HG03064 (cell line): Measurements from ENCODE around the gene AIP.

Experiments used
- ATAC-seq: cut with Tn5 transposase; IDR thresholded peaks from one replicate; pipeline ENCODE4 v1.9.1; 2021; ENCODE audit warnings: low read depth; ENCODE audit not compliant: unreplicated experiment

Gene AIP

GRCh38 chr11:67492069-67492727 lies 9.4 kb downstream of the AIP start:
- no peak for ATAC-seq

DNA sequence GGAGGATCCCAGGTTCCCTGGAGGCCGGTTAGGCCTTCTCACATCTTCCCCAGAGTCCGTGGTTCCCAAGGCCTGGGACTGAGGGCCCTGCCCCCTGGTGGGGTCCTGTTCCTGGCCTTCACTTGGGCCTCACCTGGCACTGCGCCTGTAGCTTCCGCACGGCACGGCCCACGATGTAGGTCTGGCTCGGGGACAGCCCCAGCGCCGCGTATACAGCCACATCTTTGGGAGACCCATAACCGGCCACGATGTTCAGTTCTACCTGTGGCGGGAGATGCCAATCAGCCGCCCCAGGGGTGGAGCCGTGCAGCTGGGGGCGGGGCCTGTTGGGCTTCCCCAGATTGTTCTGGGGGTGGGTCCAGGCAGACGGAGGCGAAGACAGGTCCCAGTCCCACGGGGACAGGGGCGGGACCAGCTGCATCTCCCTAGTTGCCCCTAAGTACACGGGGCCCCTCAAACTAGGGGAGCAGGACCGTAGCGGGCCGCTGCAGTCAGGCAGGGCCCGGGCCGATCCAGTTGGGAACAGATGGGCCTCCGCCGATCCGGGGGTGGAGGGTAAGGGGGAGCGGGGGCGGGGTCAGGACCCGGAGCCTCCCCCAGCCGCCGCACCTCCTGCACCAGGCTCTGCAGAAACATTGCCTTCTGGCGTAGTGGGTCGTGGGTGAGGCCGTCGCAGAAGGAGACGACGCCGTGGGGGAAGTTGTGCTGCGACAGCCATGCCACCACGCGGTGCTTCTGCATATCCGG lies 10.1 kb downstream of the AIP start:
- ATAC-seq: no peak

GRCh38 chr11:67493548-67494370 lies 10.9 kb downstream of the AIP start:
- ATAC-seq: no peak

GRCh38 chr11:67494371-67495233 lies 11.8 kb downstream of the AIP start:
- ATAC-seq: no peak

DNA sequence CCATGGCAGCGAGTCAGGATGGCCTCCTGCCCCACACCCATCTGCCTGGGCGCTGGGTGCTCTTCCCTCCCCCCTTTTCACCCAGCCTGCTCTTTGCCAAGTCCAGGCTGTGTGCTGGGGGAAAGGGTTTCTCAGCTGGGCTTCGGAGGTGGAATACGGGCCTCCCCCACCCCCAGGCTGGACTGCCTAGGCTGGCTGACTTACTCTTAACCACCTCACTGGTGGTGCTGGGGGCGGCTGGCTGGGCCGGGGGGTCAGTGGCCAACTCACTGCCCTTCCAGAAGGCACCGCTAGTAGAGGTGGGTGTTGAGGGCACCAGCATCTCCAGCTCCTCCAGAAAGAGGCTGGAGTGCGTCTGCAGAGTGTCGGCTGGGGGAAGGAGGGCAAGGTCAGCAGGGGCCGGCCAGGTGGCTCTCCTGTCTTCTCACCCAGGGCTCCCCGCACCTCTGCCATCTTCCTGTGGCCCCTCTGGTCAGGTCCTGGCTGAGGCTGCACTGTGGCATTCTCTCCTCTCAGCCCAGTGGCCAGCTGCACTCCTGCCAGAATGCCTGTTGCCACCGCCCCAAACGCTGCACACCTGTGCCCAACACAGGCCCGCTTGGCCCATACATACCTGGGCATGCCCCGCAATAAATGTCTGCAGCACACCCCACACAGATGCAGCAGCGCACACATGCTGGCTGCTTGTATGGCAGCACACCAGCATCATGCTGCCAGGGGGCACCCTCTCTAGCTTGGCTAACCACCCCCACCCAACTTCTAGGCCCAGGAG lies 12.6 kb downstream of the AIP start:
- no peak for ATAC-seq

DNA sequence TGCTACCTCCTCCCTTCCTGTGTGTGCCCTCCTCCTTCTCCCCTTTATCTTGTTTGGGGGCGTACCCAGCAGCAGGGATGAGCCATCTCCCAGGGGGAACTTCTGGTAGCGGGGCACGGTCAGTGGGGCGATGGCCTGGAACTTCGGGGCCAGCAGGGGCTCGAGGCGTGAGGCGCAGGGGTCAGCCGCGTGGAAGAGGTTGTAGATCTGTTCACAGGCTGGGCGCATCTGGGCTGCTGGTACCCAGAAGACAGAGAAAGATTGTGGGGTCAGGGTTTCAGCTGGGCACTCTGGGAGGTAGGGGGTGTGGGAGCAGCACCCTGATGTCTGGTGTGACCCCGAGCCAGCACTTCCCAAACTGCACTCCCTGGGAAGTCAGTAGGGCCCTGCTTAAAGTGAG lies 13.3 kb downstream of the AIP start:
- ATAC-seq: no peak

GRCh38 chr11:67497656-67498291 lies 14.9 kb downstream of the AIP start:
- no peak for ATAC-seq

- no peak for ATAC-seq
Measured at GRCh38 chr11:67498544-67498972, 15.7 kb downstream of the AIP start.

DNA sequence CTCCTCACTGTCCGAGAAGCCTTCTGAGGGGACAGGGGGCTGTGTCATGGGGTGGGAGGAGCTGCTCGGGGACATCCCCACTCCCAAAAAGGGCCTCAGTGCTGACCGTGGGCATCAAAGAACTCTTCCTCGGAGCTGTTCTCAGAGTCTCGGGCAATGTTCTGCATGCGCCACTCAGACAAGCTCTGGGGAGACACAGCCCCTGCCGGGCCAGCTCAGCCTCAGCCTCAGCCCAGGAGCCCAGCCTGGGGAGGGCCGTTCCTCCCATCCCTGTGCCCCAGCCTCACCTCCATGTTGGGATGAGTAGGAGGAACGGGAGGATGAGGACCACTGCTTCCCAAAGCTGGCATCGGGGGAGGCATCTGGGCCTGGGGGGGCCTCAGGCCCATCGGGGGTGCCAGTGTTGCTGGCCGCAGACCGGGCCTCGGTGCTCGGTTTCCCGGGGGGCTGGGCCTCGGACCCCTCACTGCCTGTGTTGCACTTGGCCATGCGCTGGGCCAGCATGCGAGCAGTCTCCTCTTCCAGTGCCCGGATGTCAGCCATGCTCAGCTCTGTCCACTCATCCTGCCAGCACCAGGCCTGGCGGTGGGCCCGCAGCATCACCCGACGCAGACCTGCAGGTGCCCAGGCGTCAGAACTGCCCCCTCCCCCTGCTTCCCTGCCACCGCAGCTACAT lies 17.1 kb downstream of the AIP start:
- ATAC-seq: no peak

DNA sequence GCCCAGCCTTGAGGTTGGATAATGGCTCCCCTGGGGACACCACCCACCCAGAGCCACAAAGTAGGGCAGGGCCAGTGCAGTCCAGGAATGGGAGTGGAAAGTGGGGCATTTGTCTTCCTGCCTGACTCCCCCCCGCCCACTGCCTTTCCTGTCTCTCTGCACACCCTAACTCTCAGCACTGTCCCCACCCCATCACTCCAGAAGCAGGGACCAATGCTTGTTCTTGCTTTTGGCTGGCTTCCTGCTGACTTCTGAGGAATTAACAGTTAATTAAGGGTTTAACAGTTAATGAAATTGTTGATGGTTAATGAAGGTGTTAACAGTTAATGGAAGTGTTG lies 17.6 kb downstream of the AIP start:
- no peak for ATAC-seq

GRCh38 chr11:67500831-67501715 lies 18.2 kb downstream of the AIP start:
- ATAC-seq: no peak

DNA sequence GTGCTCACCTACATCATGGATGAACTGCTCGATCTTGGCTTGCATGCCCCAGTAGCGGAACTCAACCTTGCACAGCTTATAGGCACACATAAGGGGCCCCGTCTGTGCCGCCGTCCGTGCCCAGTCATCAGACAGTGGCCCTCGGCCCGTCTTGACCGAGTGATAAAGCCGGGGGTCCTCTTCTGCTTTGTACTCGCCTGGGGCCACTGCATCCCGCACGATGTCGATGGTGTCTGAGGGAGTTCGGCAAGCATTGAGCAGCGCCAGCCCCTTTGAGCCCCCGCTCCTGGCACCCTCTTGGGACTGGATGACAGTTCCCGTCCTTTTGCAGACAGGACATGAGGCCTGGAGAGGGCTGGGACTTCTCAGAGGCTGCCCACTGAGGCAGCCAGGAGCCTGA lies 19.0 kb downstream of the AIP start:
- no peak for ATAC-seq

- no peak for ATAC-seq
Measured at GRCh38 chr11:67502328-67502979, 19.6 kb downstream of the AIP start.

GRCh38 chr11:67503119-67504004 lies 20.5 kb downstream of the AIP start:
- ATAC-seq: no peak

DNA sequence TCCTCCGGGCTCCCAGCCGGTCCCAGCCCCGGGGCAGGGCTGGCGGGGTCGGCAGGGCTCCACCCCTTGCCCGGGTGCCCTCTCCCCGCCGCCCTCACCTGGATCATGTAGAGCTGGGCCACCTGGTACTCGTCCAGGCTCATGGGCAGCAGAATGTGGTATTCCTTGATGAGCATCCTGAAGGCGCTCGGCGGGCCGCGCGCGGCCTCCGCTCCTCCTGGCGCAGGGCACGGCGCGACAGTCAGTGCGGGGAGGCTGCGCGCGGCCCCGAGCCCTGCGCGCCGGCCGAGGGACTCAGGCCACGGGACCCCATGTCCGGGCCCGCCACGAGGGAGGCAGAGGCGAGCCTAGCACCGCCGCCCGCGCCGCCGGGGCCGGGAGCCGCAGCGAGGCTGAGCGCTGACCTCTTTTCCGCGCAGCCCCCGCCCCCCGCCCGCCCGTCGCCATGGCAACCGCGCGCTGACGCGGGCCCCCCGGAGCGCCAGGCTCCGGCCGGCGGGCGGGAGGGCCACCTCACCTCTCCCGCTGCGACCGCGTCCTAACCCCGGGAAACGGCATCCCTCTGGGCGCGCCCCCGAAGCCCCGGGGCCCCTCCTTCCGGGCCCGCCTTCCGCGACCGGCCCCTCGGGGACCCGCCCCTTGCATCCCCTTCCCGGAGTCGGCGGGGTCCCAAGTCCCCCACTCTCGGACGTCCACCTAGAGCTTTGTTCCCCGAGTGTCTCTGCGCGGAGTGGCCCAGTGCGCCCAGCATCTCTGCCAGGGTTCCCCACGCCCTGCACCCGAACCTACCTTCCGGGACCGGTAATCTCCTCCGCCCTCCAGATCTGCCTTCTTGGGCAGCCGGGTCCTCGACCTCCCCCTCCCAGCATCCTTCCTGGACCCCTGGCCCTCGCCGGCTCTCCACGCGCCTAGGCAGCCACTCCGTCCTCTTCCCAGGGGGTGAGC lies 21.5 kb downstream of the AIP start:
- ATAC-seq: no peak
